K562 (cell line): Measurements from ENCODE around the gene STARD13. TPM values are rescaled to one million over a fixed set of nuclear protein-coding genes. Genes with fewer than 3 reads are reported as not detected.

Experiments used
- ATAC-seq: fragments of 200-7000 bp; cut with Tn5 transposase; 3 replicates; pipeline ENCODE4 v1.9.1; 2020; ENCODE audit warnings: moderate library complexity
- BruUV-seq: library from RNA; stranded (reverse); fragments of 400-500 nt; replicated peaks from 2 replicates; lab custom pipeline; 2021; lab: Mats Ljungman, UMichigan
- CTCF ChIA-PET: fragments of 300-600 bp; formaldehyde crosslinking; extraction: SDS; loops from one replicate; lab custom pipeline; 2021; ENCODE audit warnings: low intra/inter-chr PET ratio; lab: Yijun Ruan, JAX
- POLR2A ChIA-PET: fragments of 300-600, 350-650 bp; sonication (Branson Sonifier 250); formaldehyde crosslinking; extraction: SDS; loops from one replicate; lab custom pipeline; 2021; ENCODE audit warnings: antibody characterized with exemption, inconsistent platforms; lab: Yijun Ruan, JAX
- DNase-seq, 4 experiments: peaks; one replicate each; pipeline versions ENCODE4 v3.0.0 to v3.0.0-alpha.2; 2011 to 2018; ENCODE audit warnings: low spot score in 3 of 4, mixed read lengths in 3 of 4; ENCODE audit errors: extremely low read depth in 1 of 4
- FAIRE-seq: peaks from 2 replicates; lab custom pipeline; 2011; peaks lifted over from hg19 to GRCh38; lab: Jason Lieb, UNC
- H2AFZ ChIP-seq: 2 replicates; pipeline ENCODE4 v1.6.0; 2011; ENCODE audit warnings: low read depth, low read length, control low read depth, inconsistent platforms
- H3K27ac ChIP-seq: fragments of 200-600 bp; 3 replicates; pipeline ENCODE4 v1.8.0; 2011; ENCODE audit warnings: low read depth, mild to moderate bottlenecking, control low read depth, inconsistent platforms, low read length, moderate library complexity, mixed read lengths; ENCODE audit errors: extremely low read depth
- H3K27me3 ChIP-seq, 2 experiments: fragments of 300-600 bp in 1 of 2; 2 replicates in 1 of 2; 3 replicates in 1 of 2; pipeline versions ENCODE4 v1.6.0 to v1.8.0; 2011; ENCODE audit warnings: inconsistent platforms in 2 of 2, low read length in 2 of 2, mild to moderate bottlenecking in 1 of 2, mixed read lengths in 1 of 2, moderate library complexity in 1 of 2; ENCODE audit not compliant: control insufficient read depth in 2 of 2, insufficient read depth in 2 of 2
- H3K36me3 ChIP-seq: fragments of 300-600 bp; 3 replicates; pipeline ENCODE4 v1.8.0; 2011; ENCODE audit warnings: mild to moderate bottlenecking, low read length, inconsistent platforms; ENCODE audit not compliant: control insufficient read depth, insufficient read depth
- H3K4me1 ChIP-seq, 2 experiments: fragments of 200-600 bp in 1 of 2; replicated peaks in 1 of 2; 2 replicates in 1 of 2; 3 replicates in 1 of 2; pipeline versions ENCODE4 v1.5.1 to v1.8.0; 2011; ENCODE audit warnings: inconsistent platforms in 2 of 2, low read length in 2 of 2, mild to moderate bottlenecking in 1 of 2, mixed read lengths in 1 of 2, moderate library complexity in 1 of 2; ENCODE audit not compliant: control insufficient read depth in 2 of 2, insufficient read depth in 2 of 2
- H3K4me2 ChIP-seq: 2 replicates; pipeline ENCODE4 v1.6.1; 2011; ENCODE audit warnings: low read length, control low read depth, inconsistent platforms, mixed read lengths; ENCODE audit not compliant: insufficient read depth
- H3K4me3 ChIP-seq: fragments of 200-600 bp; sonication (generic), shearing (Covaris generic); 2 replicates; pipeline ENCODE4 v1.5.1; 2016; ENCODE audit warnings: control low read depth, inconsistent platforms
- H3K79me2 ChIP-seq: fragments of 200-600 bp; 3 replicates; pipeline ENCODE4 v1.8.0; 2011; ENCODE audit warnings: low read length, inconsistent platforms; ENCODE audit not compliant: control insufficient read depth, insufficient read depth
- H3K9ac ChIP-seq, 2 experiments: 2 replicates each; pipeline versions ENCODE4 v1.6.0 to v1.6.1; 2011; ENCODE audit warnings: low read depth in 2 of 2, low read length in 2 of 2, control low read depth in 1 of 2, inconsistent platforms in 1 of 2, mild to moderate bottlenecking in 1 of 2, mixed read lengths in 1 of 2; ENCODE audit not compliant: insufficient read depth in 1 of 2
- H3K9me1 ChIP-seq: one replicate; pipeline ENCODE4 v1.6.0; 2011; ENCODE audit warnings: inconsistent platforms, mild to moderate bottlenecking, low read length, moderate library complexity; ENCODE audit not compliant: control insufficient read depth, insufficient read depth
- H3K9me3 ChIP-seq: replicated peaks from 2 replicates; pipeline ENCODE4 v1.5.1; 2011; ENCODE audit warnings: low read depth, low read length, inconsistent platforms; ENCODE audit not compliant: control insufficient read depth, insufficient read depth
- H4K20me1 ChIP-seq: replicated peaks from 2 replicates; pipeline ENCODE4 v1.6.1; 2011; ENCODE audit warnings: low read length, inconsistent platforms, mixed read lengths; ENCODE audit not compliant: control insufficient read depth, insufficient read depth
- ARID4B ChIP-seq: sonication (generic); formaldehyde crosslinking; IDR thresholded peaks from 2 replicates; pipeline ENCODE4 v1.8.0; 2022; ENCODE audit warnings: mild to moderate bottlenecking, missing genetic modification reagents
- SREBF2 ChIP-seq: sonication (generic); formaldehyde crosslinking; IDR thresholded peaks from 2 replicates; pipeline ENCODE4 v1.4.0; 2020; ENCODE audit warnings: mild to moderate bottlenecking, missing genetic modification reagents
- WGBS: fragments of 100-300 bp; shearing (Covaris generic); methylation state at CpG from one replicate; pipeline ENCODE4 v1.1.6; 2016; ENCODE audit warnings: low coverage, mixed read lengths; ENCODE audit not compliant: insufficient coverage; ENCODE audit errors: missing lambda C conversion rate; 5-methylcytosine and 5-hydroxymethylcytosine counted together
- in situ Hi-C: fragments of 300-500 bp; cut with MboI; formaldehyde crosslinking; loops from 4 replicates; pipeline ENCODE4 v1.15.0; 2018; ENCODE audit warnings: inconsistent platforms, mixed read lengths
- intact Hi-C: fragments of 100-400 bp; cut with micrococcal nuclease; formaldehyde crosslinking; loops from 2 replicates; pipeline ENCODE4 v1.14.2; 2022
- polyA plus RNA-seq, 8 experiments: library from polyadenylated mRNA; depleted of rRNA in 4 of 8; stranded (reverse) in 5 of 8; unstranded in 3 of 8; fragments of >200 nt; fragmentation: Nextera tagmentation in 2 of 8; fragmentation: Illumina TruSeq in 1 of 8; extraction: Ambion mirVana in 2 of 8; extraction: Trizol in 1 of 8; gene quantifications; 2 replicates each; pipeline versions ENCODE4 v1.2.1 to v1.2.3, GENCODE V29; 2011 to 2014; ENCODE audit warnings: inconsistent platforms in 1 of 8, missing spikeins in 1 of 8
- total RNA-seq, 7 experiments: library from RNA; depleted of rRNA in 6 of 7; stranded (reverse); fragments of >200 nt in 6 of 7; fragmentation: Illumina TruSeq in 2 of 7; extraction: Trizol in 2 of 7; gene quantifications; 2 replicates each; pipeline versions ENCODE4 v1.2.1 to v1.2.3, GENCODE V29; 2011 to 2021; ENCODE audit warnings: low replicate concordance in 1 of 7

Gene STARD13
- total and polyA plus RNA-seq, 9 of the 15 experiments (the other 6 are each of a cell fraction or from before 2014, with no cell fraction given): 0.11 TPM; not detected in 8

- H3K9me1 ChIP-seq: no peaks in the 10 kb centered on the region
- DNase-seq (no peak), ATAC-seq (no peak), FAIRE-seq (no peak)
- H3K27me3 ChIP-seq: no peaks in the 10 kb centered on the region; a peak in 1 of 5 replicates
- H2AFZ ChIP-seq: no peak overlapping the region
- H3K4me2 ChIP-seq: no peak overlapping the region
- WGBS: 1% methylated on average over 7 of the region's 7 CpGs
- intact Hi-C loops: no loop called here
- BruUV-seq: no TSS peak
- CTCF ChIA-PET: no interaction called here
- H3K36me3 ChIP-seq: no peaks in the 10 kb centered on the region
- no peaks in the 10 kb centered on the region for H3K9me3 ChIP-seq
- H3K79me2 ChIP-seq: no peaks in the 10 kb centered on the region
- no peak overlapping the region for H3K4me3 ChIP-seq
- H4K20me1 ChIP-seq: no peaks in the 10 kb centered on the region
- in situ Hi-C loops: no loop called here
- no peak overlapping the region for H3K27ac ChIP-seq
- H3K4me1 ChIP-seq: no peaks in the 10 kb centered on the region
- POLR2A ChIA-PET: no interaction called here
- H3K9ac ChIP-seq: no peak overlapping the region
- TF ChIP-seq SREBF2 (CRISPR knock-in tag) (no peak), ARID4B (CRISPR knock-in tag) (no peak)
Measured at GRCh38 chr13:33322965-33323668, 37.6 kb upstream of the STARD13 start.
